Keratinocyte (primary cell): Measurements from ENCODE around the gene C11orf68.

Experiments used
- CTCF ChIP-seq, 3 experiments: IDR thresholded peaks in 1 of 3; conservative IDR thresholded peaks in 1 of 3; optimal IDR thresholded peaks in 1 of 3; 2 replicates in 2 of 3; 3 replicates in 1 of 3; pipeline versions ENCODE3 to v1.5.1; 2011; ENCODE audit warnings: low read length in 3 of 3, mild to moderate bottlenecking in 3 of 3, moderate library complexity in 2 of 3, control low read depth in 1 of 3, inconsistent platforms in 1 of 3; ENCODE audit not compliant: insufficient read depth in 2 of 3; ENCODE audit errors: extremely low read depth in 1 of 3
- EZH2 ChIP-seq: IDR thresholded peaks from one replicate; pipeline ENCODE4 v1.6.1; 2012; ENCODE audit warnings: inconsistent platforms, mild to moderate bottlenecking, low read length, moderate library complexity

DNA sequence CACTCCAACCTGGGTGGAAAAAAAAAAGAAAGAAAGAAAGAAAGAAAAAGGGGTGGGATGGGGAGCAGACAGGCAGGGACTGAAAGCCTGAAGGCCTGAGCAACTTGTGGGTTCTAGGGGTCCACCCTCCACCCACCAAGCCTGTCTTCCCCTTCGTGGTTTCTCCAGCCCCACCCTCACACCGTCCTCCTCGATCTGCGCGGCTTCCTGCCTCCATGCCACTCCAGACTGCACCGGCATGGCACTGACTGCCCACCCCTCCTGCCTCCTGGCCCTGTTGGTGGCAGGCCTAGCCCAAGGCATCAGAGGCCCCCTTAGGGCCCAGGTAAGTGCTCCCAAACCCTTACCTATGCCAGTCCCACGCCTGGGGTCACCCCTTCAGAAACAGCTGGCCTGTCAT lies 39.2 kb downstream of the C11orf68 start, which contains the start of gene CTSW:
- TF ChIP-seq CTCF (optimal IDR thresholded peaks at IDR 0.05 in 1 of 3, IDR thresholded peaks at IDR 0.05 in 1 of 3, conservative IDR thresholded peaks at IDR 0.05 in 1 of 3; ENCODE audit: extremely low read depth in 1 of 3, insufficient read depth in 2 of 3, low read length in 3 of 3): no peak
- no peak for TF ChIP-seq EZH2
